Stimulated activated naive CD4-positive, alpha-beta T cell (primary cell): Measurements from ENCODE around the gene UBQLN1.

Experiments used
- DNase-seq, 6 experiments: peaks; one replicate each; lab custom pipeline; 2025; lab: John Stamatoyannopoulos, UW

Gene UBQLN1

GRCh38 chr9:83688921-83689320 lies 18.8 kb downstream of the UBQLN1 start:
- DNase-seq: no peak

DNA sequence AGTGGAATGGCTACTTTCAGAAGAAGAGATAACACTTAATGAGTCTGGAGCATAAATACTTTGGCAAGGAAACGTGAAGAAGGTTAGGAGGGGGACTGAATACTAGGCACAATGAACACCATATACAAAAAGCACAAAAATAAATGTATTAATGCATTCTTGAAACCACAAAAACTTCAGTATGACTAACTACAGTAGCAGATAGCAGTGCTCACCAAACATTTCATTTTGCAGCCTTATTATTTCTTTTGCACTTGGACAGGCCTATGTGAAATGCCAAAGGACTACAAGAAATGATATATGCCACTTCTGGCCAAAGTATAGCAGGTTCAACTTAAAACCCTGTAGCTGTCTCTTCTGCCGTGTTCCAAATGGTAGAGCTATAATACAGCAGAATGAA lies 26.3 kb downstream of the UBQLN1 start:
- no peak for DNase-seq

GRCh38 chr9:83680233-83680632 lies 27.5 kb downstream of the UBQLN1 start:
- no peak for DNase-seq

DNA sequence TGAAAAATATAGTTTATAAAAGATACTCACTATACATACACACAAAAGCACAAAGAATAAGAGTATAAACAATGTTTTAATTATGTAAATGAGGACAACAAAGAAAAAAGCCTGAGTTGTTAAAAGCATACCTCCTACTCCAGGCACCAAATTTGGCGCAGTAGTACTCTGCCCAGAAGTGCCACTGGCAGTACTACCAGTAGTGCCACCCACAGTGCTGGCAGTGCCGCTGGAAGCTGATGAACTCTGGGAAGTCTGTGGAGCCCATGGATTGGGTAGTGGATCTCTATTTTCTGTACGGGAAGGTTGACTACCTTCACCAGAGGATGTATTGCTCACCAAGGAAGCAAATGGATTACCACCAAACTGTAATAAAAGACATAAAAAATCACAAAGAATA lies 30.2 kb downstream of the UBQLN1 start:
- DNase-seq: no peak

DNA sequence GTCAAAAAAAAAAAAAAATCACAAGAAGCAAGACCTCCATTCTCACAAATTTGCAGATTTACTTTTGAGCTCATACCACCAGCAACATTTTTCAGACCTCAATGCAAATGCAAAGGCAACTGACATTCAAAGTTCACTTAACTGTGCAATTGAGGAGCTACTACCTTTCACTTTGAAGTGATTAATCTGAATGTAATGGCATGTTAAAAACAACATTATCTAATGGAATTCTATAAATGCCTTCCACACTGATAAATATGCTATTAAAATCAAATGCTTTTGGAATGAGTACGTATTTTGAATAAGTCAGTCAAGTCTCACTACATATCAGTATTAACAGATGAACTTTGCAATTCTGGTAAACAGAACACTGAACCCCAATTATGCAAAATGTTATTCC lies 32.3 kb downstream of the UBQLN1 start:
- DNase-seq: no peak

- no peak for DNase-seq
Measured at GRCh38 chr9:83671451-83671850, 36.3 kb downstream of the UBQLN1 start.

- no peak for DNase-seq
Measured at GRCh38 chr9:83670381-83670780, 37.4 kb downstream of the UBQLN1 start.

- DNase-seq: no peak
Measured at GRCh38 chr9:83669067-83669466, 38.7 kb downstream of the UBQLN1 start.

DNA sequence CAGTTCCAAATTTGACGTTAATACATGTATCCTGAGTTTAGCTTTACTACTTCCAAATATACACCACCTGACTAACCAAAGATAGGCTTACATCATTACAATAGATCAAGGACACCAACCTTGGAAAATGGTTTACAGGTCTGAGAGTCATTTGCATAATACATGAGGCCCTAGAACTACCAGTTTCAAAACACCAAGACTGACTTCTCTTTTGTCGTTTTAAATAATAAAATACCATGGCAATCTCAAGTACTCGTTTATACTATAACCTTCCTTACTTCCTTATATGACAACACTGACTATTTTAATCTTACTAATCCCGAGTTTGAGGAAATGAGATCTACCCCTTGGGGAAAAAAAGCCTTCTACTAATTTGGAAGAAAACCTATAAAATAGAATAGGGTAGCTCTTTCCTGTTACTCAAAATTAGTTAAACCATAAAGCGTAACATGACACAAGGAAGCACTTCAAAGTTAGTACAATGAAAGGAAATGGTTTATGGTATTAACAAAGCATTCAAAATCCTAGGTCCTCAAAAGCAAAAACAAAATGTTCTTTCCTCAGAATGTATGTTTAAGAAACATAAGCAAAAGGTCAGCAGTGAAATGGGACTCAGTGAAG lies 42.1 kb downstream of the UBQLN1 start:
- no peak for DNase-seq

- DNase-seq: no peak
Measured at GRCh38 chr9:83662933-83663332, 44.8 kb downstream of the UBQLN1 start.

DNA sequence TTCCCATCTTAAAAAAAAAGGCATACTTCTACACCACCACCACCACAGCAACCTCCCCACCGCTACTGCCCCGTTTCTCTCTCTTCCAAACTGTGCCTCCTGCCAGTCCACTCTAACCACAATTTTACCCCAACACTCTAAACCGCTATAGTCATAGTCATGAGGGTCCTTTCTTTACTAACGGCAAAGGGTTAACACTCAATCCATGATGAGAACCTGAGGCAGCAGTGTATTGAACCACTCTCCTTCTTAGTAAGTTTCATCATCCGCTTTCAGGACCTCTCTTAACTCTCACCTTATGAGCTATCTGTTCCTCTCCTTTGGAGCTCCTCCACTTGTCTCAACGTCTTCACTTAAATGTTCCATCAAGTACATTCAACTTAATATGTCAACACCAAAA lies 50.8 kb downstream of the UBQLN1 start:
- no peak for DNase-seq

GRCh38 chr9:83656032-83656680 lies 51.6 kb downstream of the UBQLN1 start:
- no peak for DNase-seq

- DNase-seq: no peak
Measured at GRCh38 chr9:83655433-83655832, 52.3 kb downstream of the UBQLN1 start.

DNA sequence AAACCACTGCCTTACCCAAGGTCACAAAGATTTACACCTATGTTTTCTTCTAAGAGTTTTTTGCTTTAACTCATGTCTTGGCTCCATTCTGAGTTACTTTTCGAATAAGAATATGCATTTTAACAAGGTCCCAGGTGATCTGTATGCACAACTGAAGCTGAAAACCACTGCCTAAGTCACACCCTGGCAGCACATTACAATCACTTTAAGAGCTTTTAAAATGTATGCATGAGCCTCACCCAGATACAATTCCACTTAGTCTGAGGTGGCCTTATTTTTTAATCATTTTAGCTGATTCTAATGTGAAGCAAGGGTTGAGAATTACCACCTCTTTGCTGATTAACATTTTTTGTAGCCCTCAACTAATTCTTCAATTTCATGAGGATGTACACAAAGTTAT lies 55.3 kb downstream of the UBQLN1 start:
- no peak for DNase-seq

DNA sequence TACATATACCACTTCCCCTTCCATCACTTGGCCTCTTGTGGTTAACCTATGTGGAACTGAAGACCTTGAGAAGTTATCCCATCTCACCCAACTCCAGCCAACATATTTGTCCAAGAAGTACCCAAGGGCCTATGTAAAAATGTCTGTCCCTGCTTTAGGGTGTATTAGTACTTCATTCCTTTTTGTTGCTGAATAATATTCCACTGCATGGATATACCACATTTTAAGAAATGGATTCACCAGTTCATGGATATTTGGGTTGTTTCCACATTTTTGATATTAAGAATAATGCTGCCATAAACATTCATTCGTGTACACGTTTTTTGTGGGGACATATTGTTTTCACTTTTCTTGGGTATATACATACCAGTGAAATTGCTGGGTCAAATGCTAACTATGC lies 56.2 kb downstream of the UBQLN1 start:
- no peak for DNase-seq

DNA sequence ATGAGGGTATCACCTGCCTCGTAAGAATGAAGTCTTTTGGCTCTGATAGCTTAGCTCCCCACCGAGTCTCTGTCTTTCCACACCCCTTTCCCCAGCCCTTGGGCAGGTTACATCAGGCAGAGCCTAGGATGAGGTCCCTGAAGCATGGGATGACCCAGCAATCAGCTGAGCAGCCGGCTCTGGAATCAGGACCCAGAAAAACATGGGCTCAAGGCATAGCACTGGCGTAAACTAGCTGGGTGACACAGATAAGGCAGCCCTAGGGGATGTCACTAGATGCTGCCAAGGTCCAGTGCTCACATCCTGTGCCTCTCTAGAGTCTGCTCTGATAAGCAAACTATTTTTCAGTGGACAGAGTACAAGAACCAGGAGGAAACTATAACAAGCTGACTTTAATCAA lies 58.2 kb downstream of the UBQLN1 start:
- DNase-seq: no peak

DNA sequence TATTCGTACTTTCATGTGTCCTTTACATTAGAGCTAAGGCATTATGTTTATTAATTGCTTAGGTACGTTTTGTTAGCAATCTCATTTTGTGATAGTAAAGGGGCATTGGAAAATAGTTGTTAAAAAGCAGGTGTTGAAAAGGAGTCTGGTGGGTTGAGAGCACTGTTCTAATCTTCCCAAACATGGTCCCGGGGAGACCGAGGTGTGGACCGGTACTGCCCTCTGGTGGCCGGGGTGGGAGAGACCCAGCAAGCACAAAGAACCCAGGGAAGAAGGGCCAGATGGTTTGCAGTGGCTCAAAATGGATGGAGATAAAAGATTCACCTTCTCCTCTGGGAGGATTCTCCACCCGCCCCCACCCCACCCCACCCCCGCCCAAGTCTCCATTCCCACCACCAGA lies 58.7 kb downstream of the UBQLN1 start:
- peak; percentile 38 to 79 (median 67) for DNase-seq

GRCh38 chr9:83646500-83647239 lies 61.1 kb downstream of the UBQLN1 start:
- DNase-seq: no peak

GRCh38 chr9:83642793-83643192 lies 65.0 kb downstream of the UBQLN1 start:
- DNase-seq: no peak

- DNase-seq: no peak
Measured at GRCh38 chr9:83639266-83639665, 68.5 kb downstream of the UBQLN1 start.

GRCh38 chr9:83637389-83637788 lies 70.4 kb downstream of the UBQLN1 start:
- DNase-seq: no peak

DNA sequence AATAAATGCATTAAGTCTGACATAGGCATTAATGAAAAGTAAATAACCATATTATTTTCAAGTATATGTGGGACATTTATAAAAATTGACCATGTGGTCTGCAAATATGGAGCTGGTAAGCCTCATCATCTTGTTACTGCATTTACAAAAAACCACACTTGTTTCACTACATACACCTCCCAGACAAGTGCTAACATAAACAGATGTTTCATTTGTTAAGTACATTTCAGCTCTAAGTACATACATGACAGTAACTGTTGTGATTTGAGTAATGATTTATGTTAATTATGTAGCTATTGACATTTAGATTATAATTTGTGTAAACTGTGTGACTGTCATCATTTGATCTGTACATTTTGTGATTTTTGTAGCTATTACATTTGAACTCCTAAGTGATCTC lies 70.9 kb downstream of the UBQLN1 start:
- DNase-seq: no peak

GRCh38 chr9:83633676-83634075 lies 74.1 kb downstream of the UBQLN1 start:
- DNase-seq: no peak
